Hepatocyte (in vitro differentiated cells): ENCODE data around the gene PKP4. TPM values are rescaled to one million over a fixed set of nuclear protein-coding genes. Genes with fewer than 3 reads are reported as not detected.

Source experiments
- DNase-seq: peaks from one replicate; pipeline ENCODE4 v3.0.0-alpha.2; 2016; ENCODE audit warnings: low spot score
- H2AFZ ChIP-seq: fragments of 200-600 bp; sonication (generic); 2 replicates; pipeline ENCODE4 v1.6.0; 2016; ENCODE audit warnings: antibody characterized with exemption, mild to moderate bottlenecking
- H3K27ac ChIP-seq: fragments of 200-600 bp; sonication (generic); 2 replicates; pipeline ENCODE4 v1.5.1; 2016; ENCODE audit warnings: mild to moderate bottlenecking
- H3K27me3 ChIP-seq: fragments of 200-600 bp; sonication (generic); 2 replicates; pipeline ENCODE4 v1.6.1; 2016
- H3K36me3 ChIP-seq: fragments of 200-600 bp; sonication (generic); replicated peaks from 2 replicates; pipeline ENCODE4 v1.5.1; 2016; ENCODE audit warnings: low read depth; ENCODE audit not compliant: insufficient read depth
- H3K4me1 ChIP-seq: fragments of 200-600 bp; sonication (generic); 2 replicates; pipeline ENCODE4 v1.5.1; 2016; ENCODE audit warnings: mild to moderate bottlenecking, moderate library complexity; ENCODE audit not compliant: insufficient read depth
- H3K4me2 ChIP-seq: fragments of 200-600 bp; sonication (generic); 2 replicates; pipeline ENCODE4 v1.6.0; 2016
- H3K4me3 ChIP-seq: fragments of 200-600 bp; sonication (generic); 2 replicates; pipeline ENCODE4 v1.5.1; 2016; ENCODE audit warnings: mild to moderate bottlenecking
- H3K79me2 ChIP-seq: fragments of 200-600 bp; sonication (generic); 2 replicates; pipeline ENCODE4 v1.6.0; 2017; ENCODE audit warnings: mild to moderate bottlenecking
- H3K9me2 ChIP-seq: fragments of 200-600 bp; sonication (generic); replicated peaks from 2 replicates; pipeline ENCODE4 v1.6.0; 2017; ENCODE audit warnings: mild to moderate bottlenecking; ENCODE audit not compliant: insufficient read depth
- H3K9me3 ChIP-seq: fragments of 200-600 bp; sonication (generic); 2 replicates; pipeline ENCODE4 v1.5.1; 2016; ENCODE audit warnings: low read depth, mild to moderate bottlenecking
- H4K20me1 ChIP-seq: fragments of 200-600 bp; sonication (generic); 2 replicates; pipeline ENCODE4 v1.6.0; 2016; ENCODE audit warnings: mild to moderate bottlenecking; ENCODE audit not compliant: insufficient read depth, poor library complexity, severe bottlenecking
- CTCF ChIP-seq: fragments of 200-600 bp; sonication (generic); IDR thresholded peaks from 2 replicates; pipeline ENCODE4 v1.5.1; 2016; ENCODE audit warnings: antibody characterized with exemption, mild to moderate bottlenecking; ENCODE audit not compliant: poor library complexity
- EZH2 ChIP-seq: fragments of 200-600 bp; sonication (generic); IDR thresholded peaks from 2 replicates; pipeline ENCODE4 v1.6.1; 2016; ENCODE audit warnings: antibody characterized with exemption, mild to moderate bottlenecking, borderline replicate concordance
- EZH2phosphoT487 ChIP-seq: fragments of 200-600 bp; sonication (generic); IDR thresholded peaks from one replicate; pipeline ENCODE4 v1.6.1; 2018; ENCODE audit warnings: antibody characterized with exemption, mild to moderate bottlenecking, low read depth, moderate library complexity; ENCODE audit not compliant: unreplicated experiment, severe bottlenecking
- WGBS: methylation state at CpG from one replicate; pipeline ENCODE4 v1.1.6; 2016; ENCODE audit warnings: low lambda C conversion rate; ENCODE audit errors: missing lambda C conversion rate; 5-methylcytosine and 5-hydroxymethylcytosine counted together
- polyA plus RNA-seq: library from polyadenylated mRNA; unstranded; fragments of >200 nt; fragmentation: Nextera tagmentation; extraction: Ambion mirVana; gene quantifications from 2 replicates; pipeline ENCODE4 v1.2.1, GENCODE V29; 2016
- total RNA-seq: library from RNA; depleted of rRNA; stranded (reverse); fragments of >200 nt; gene quantifications from 2 replicates; pipeline ENCODE4 v1.2.3, GENCODE V29; 2014

PKP4 gene
- total and polyA plus RNA-seq, 2 experiments from 2014 or later, result 10.6 to 32.2 TPM

- TF ChIP-seq CTCF, result no peak
- no peak for TF ChIP-seq EZH2
- no peak for TF ChIP-seq EZH2phosphoT487
- no peak overlapping the region for H3K4me2 ChIP-seq
- 98% methylated on average over 2 of the region's 2 CpGs for WGBS
These were observed 176.5 kb downstream of the PKP4 start for GRCh38 chr2:158633261-158633660.

DNA sequence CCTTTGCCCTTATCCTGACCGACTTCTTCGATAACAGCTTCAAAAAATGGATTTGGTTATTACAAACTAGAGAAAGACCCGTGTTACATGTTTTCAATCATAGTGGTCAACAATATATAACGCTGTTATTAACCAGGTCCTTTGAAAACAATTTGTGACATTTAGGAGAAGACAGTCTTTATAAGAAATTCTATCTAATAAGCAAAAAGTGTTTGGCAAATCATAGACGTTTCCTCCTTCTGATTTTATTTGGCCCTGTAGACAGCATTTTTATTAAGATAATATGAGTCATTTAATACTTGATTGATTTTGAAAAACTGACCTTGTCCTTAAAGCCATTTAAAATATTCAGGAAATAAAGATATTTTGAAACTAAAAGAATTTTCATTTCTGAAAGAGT, 177.9 kb downstream of the PKP4 start:
- H3K4me2 ChIP-seq, result no peak overlapping the region
- TF ChIP-seq EZH2, result no peak
- TF ChIP-seq CTCF, result no peak
- TF ChIP-seq EZH2phosphoT487, result no peak
- H3K4me3 ChIP-seq, result no peak overlapping the region
- H3K27ac ChIP-seq, result no peak overlapping the region
- no peaks in the 10 kb centered on the region for H4K20me1 ChIP-seq
- H3K4me1 ChIP-seq, result no peaks in the 10 kb centered on the region
- no peaks in the 10 kb centered on the region for H3K9me2 ChIP-seq
- no peaks in the 10 kb centered on the region for H3K36me3 ChIP-seq
- no peak overlapping the region for H2AFZ ChIP-seq
- no peaks in the 10 kb centered on the region for H3K79me2 ChIP-seq
- DNase-seq, result no peak
- 96% methylated on average over 5 of the region's 5 CpGs for WGBS
- no peaks in the 10 kb centered on the region for H3K27me3 ChIP-seq
- no peaks in the 10 kb centered on the region for H3K9me3 ChIP-seq

More at GRCh38 chr2:158633261-158633660, 176.5 kb downstream of the PKP4 start:
- no peaks in the 10 kb centered on the region for H3K79me2 ChIP-seq
- no peak overlapping the region for H3K27ac ChIP-seq
- no peaks in the 10 kb centered on the region for H3K9me2 ChIP-seq
- no peaks in the 10 kb centered on the region for H3K9me3 ChIP-seq
- no peak overlapping the region for H2AFZ ChIP-seq
- no peaks in the 10 kb centered on the region for H4K20me1 ChIP-seq
- H3K36me3 ChIP-seq, result no peaks in the 10 kb centered on the region
- no peak overlapping the region for H3K4me3 ChIP-seq
- DNase-seq, result no peak
- no peaks in the 10 kb centered on the region for H3K27me3 ChIP-seq
- no peaks in the 10 kb centered on the region for H3K4me1 ChIP-seq

DNA sequence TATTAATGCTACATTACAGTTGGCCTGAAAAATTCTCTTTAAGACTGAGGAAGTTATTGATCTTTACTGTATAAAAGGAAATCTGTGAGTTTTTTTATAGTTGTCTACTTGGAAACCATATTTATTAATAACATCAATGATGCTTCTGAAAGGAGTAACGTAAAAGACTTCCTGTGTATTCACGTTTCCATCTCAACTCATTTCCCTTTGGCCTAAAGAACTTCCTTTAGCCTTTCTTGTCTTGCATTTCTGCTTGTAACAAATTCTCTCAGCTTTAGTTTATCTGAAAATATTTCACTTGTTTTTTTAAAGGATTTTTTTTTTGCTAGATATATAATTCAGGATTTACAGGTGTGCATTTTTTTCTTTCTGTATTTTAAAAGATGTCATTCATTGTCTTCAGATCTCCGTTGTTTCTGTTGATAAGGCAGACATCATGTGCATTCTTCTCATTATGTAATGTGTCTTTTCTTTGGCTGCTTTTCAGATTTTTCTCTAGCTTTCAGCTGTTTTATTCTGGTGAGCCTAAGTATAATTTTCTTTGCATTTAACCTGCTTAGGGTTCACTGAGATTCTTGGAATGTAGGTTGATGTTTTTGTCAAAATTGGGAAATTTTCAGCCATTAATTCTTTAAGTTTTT, 179.3 kb downstream of the PKP4 start:
- H3K36me3 ChIP-seq, result no peaks in the 10 kb centered on the region
- 96% methylated on average over 3 of the region's 3 CpGs for WGBS
- no peaks in the 10 kb centered on the region for H3K27me3 ChIP-seq

More for the DNA sequence above, 179.3 kb downstream of the PKP4 start:
- Histone ChIP-seq H3K27ac (no peak overlapping the region), H3K4me3 (no peak overlapping the region), H3K9me3 (no peaks in the 10 kb centered on the region), H2AFZ (no peak overlapping the region), H4K20me1 (no peaks in the 10 kb centered on the region), H3K79me2 (no peaks in the 10 kb centered on the region), H3K9me2 (no peaks in the 10 kb centered on the region), H3K4me1 (no peaks in the 10 kb centered on the region), H3K4me2 (no peak overlapping the region)
- no peak for DNase-seq
- TF ChIP-seq EZH2 (no peak), CTCF (no peak)
